ENCODE data around the gene RPS6KC1.
"Not testable (repeated sequence)": the region's sequence is repeated elsewhere in the genome, so short reads cannot be mapped to it uniquely, and the experiment has no call there.

DNA sequence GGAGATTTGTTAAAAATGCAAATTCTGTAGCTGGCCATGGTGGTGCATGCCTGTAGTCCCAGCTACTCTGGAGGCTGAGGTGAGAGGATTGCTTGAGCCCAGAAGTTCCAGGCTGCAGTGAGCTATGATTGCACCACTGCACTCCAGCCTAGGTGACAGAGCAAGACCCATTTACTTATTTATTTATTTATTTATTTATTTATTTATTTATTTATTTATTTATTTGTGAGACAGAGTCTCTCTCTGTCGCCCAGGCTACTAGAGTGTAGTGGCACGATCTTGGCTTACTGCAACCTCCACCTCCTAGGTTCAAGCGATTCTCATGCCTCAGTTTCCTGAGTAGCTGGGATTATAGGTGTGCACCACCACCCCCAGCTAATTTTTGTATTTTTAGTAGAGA lies 250.5 kb downstream of the RPS6KC1 start:
- not testable (repeated sequence) for TF ChIP-seq SIN3A (IDR thresholded peaks at IDR 0.05; ENCODE audit: borderline replicate concordance, insufficient read depth, low read depth, low read length); POLR2AphosphoS5 (IDR thresholded peaks at IDR 0.05; ENCODE audit: low read depth, low read length)
- TF ChIP-seq, protein P1, sequence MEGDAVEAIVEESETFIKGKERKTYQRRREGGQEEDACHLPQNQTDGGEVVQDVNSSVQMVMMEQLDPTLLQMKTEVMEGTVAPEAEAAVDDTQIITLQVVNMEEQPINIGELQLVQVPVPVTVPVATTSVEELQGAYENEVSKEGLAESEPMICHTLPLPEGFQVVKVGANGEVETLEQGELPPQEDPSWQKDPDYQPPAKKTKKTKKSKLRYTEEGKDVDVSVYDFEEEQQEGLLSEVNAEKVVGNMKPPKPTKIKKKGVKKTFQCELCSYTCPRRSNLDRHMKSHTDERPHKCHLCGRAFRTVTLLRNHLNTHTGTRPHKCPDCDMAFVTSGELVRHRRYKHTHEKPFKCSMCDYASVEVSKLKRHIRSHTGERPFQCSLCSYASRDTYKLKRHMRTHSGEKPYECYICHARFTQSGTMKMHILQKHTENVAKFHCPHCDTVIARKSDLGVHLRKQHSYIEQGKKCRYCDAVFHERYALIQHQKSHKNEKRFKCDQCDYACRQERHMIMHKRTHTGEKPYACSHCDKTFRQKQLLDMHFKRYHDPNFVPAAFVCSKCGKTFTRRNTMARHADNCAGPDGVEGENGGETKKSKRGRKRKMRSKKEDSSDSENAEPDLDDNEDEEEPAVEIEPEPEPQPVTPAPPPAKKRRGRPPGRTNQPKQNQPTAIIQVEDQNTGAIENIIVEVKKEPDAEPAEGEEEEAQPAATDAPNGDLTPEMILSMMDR (IDR thresholded peaks at IDR 0.05): not testable (repeated sequence)

Data from Panc1 (cell line).